ENCODE results near the gene PCSK2.

GRCh38 chr20:17395729-17396128 lies 168.9 kb downstream of the PCSK2 start:
- no peak for TF ChIP-seq CTCF (conservative IDR thresholded peaks at IDR 0.05)
- no peak for TF ChIP-seq ZFX (IDR thresholded peaks at IDR 0.05)
